Activated naive CD8-positive, alpha-beta T cell treated with anti-CD3 and anti-CD28 coated beads, Interleukin-2, amount 50 U/mL, for 16 hours (primary cell): Measurements from ENCODE around the gene COL4A1.
"Not testable (repeated sequence)": the region's sequence is repeated elsewhere in the genome, so short reads cannot be mapped to it uniquely, and the experiment has no call there.

Experiments used
- DNase-seq: peaks from one replicate; pipeline ENCODE4 v3.0.0-alpha.2; 2020; ENCODE audit warnings: low read depth, low spot score

Gene COL4A1

DNA sequence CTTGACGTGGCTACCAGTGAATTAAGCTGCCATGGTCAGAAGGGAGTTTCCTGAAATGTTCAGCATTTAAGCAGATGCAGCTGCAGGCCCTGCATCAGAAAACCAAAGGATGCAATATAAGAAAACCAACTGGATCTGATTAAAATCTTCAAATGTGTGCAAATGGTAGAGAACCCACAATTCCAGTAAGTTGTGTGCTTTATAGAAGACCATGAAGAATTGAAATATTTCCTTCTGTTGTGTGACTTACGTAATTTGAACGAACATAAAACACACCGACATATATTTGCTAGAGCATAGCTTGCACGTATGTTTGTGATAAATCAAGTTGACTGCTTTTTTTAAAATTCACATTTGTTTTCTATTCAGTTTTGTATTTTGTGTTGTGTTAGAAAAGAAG lies 191.4 kb downstream of the COL4A1 start:
- DNase-seq, result no peak

DNA sequence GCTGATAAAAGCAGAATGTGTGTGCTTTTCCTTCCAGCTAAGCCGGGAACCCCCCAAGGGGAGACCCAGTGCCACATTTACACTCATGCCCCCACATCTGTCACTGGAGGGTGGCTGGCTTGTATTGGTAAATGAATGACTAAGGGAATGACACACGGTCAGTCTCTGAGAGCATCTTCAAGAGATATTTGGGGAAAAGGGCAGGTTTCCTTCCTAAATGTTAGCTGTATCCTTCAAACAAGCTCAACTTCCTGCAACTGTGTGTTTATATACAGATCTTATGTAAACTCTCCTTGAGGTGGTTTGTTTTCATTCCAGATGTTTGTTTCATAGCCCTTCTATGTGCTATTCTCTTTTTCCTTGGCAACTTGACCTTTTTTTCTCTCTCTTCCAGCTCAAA lies 192.6 kb downstream of the COL4A1 start:
- DNase-seq, result no peak

DNA sequence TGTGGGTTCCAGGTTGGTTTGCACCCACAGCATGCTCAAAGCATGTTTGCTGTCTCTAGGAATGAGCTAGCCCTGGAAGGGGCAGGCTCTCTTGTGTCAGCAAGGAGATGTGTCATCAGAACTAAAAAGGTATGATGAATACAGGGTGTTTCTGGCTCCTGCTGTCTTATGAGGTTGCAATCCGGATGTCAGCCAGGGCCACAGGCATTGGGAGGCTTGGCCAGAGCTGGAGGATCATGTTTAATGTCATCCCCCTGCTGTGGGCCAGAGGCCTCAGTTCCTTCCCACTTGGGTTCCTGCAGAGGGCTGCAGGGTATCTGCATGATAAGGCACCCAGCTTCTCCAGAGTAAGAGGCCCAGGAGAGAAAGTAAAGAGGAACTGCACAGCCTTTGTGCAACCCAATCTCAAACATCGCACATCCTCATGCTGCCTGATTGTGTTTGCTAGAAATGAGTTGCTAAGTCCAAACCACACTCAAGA lies 193.6 kb downstream of the COL4A1 start:
- DNase-seq, result no peak

DNA sequence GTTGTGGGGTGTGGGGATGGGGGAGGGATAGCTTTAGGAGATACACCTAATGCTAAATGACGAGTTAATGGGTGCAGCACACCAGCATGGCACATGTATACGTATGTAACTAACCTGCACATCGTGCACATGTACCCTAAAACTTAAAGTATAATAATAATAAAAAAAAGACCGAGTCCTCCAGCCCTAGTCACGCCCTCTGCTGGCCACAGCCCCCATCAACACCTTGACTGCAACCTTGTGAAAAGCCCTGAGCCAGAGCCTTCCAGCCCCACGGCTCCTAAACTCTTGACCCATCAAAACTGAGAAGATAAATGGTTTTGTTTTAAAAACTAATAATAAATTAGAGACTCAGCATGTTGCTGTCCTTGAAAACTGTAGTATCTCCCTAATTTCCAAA lies 194.6 kb downstream of the COL4A1 start:
- DNase-seq, result not testable (repeated sequence)

DNA sequence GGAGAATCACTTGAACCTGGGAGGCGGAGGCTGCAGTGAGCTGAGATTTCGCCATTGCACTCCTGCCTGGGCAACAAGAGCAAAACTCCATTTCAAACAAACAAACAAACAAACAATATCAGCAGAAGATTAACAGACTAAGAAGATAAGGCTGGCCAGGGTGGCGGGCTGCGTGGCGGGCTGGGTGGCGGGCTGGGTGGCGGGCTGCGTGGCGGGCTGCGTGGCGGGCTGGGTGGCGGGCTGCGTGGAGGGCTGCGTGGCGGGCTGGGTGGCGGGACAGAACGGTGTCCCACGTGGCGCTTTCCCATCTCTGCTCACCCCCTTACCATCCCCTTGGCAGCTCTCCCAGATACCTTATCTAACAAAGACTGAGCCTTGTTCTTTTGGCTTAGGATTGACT lies 196.2 kb downstream of the COL4A1 start:
- DNase-seq, result no peak

DNA sequence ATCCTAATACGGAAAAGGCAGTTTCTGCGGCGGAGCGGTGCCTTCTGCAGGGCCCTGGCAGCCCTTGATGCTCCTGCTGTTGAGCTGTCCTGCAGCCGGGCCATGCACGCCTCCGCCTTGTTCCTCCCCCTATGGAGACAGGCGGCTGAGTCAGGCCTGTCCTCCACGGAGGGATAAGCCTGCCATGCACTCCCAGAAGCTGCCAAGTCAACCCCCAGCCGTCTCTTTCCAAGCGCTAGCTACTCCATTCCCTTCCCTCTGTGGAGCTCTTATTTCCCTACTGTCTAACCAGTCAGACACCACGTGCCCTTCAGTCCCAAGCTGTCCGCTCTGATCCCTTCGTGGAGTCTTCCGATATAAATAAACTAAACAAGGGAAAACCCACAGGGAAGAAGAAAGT lies 197.0 kb downstream of the COL4A1 start:
- DNase-seq, result no peak

DNA sequence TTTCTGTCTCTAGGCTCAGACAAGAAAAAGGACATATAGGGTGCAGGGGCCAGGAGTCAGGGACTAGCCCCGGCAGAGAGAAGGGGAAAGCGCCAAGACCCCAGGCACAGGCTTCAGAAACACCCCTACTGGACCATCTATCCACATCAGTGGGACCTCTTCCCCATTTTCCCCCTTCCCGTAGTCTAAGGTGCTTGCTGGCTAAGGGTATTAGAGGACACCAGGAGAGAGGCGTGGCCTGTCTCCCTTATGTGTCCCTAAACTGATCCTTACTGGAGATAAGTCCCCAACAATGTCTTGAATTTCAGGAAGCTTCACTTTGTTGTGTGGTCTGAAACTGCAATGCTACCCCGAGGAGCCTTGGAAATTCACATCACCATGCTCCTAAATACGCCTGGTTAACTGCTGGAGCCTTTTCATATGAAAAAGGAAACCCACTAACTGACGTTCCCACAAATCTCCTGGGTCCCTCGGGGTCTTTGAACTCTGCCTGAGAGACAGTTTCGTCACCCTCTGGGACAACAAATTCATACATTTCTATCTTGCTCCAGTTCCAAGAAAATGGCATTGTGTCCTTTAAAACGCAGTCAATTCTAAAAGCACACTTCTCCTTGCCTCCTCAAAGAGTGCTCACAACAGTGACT lies 197.7 kb downstream of the COL4A1 start:
- DNase-seq, result no peak

- DNase-seq, result no peak
These were observed 198.4 kb downstream of the COL4A1 start for GRCh38 chr13:110108348-110109139.

- DNase-seq, result no peak
These were observed 199.2 kb downstream of the COL4A1 start for GRCh38 chr13:110107568-110108347.

- DNase-seq, result no peak
These were observed 200.2 kb downstream of the COL4A1 start for GRCh38 chr13:110106726-110107125.

GRCh38 chr13:110105136-110105535 lies 201.8 kb downstream of the COL4A1 start:
- no peak for DNase-seq

DNA sequence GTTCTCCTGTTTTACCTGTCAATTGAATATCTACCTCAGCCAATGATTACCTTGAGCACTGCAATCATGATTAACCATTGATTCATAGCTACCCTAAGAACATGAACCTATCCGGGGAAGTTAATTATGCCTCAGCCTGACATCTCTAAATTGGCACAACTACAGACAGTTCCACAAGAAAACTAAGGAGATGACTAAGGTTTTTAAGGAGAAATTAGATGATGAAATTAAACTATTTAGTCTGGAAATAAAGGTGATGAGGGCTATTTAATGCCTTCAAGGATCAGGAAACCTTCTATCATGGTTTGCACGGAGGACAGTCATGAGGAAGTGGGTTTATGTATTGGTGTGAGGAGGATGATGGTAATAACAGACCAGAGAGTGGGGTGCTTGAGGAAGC lies 203.4 kb downstream of the COL4A1 start:
- DNase-seq, result no peak

DNA sequence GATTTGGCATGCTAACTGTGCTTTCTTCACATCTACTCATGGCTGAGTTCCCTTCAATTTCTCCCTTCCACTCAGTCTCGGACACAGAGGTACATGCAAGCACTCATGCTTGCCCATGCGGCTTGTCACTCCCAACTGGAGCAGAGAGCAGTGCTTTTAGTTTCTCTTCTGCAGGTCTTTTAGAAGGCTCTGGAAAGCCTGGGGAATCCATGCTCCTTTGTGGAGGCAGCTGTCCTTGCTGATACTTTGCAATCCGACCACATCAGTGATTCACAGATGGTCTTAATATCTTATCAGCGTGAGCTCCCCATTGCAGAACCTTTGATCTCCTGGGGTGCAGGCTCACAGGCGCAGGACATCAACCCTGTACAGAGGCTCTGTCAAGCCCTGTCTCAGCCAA lies 203.9 kb downstream of the COL4A1 start:
- no peak for DNase-seq

DNA sequence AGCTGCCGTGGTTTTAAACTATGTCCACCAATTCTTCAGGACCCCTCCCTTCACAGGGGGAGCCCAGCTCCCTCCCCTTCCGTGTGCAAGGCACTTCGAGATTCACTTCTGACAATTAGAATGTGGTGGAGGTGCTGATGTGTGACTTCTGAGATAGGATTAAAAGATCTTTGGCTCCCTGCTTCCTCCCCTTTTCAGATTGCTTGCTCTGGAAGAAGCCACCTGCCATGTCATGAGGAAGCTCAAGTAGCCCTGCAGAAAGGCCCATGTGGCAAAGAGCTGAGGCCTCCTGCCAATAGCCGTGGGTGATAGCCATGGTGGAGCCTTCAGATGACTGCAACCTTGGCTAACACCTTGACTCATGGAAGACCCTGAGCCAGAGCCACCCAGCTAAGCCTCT lies 204.9 kb downstream of the COL4A1 start:
- no peak for DNase-seq

- no peak for DNase-seq
These were observed 207.0 kb downstream of the COL4A1 start for GRCh38 chr13:110099922-110100321.
